Spinal cord (tissue), 10 donors: ENCODE results near the gene MSANTD2. TPM values are rescaled to one million over a fixed set of nuclear protein-coding genes. Genes with fewer than 3 reads are reported as not detected.

ENCODE experiments used
- DNase-seq, 6 donors: peaks; one replicate each; pipeline versions ENCODE4 v3.0.0 to v3.0.0-alpha.2; 2013 to 2015; ENCODE audit warnings: low spot score in 6 of 6, low read depth in 4 of 6
- H3K27ac ChIP-seq: one replicate; pipeline ENCODE4 v1.5.1; 2013; ENCODE audit warnings: low read depth, low read length, control low read depth
- H3K27me3 ChIP-seq: one replicate; pipeline ENCODE4 v1.6.1; 2013; ENCODE audit warnings: low read length; ENCODE audit not compliant: control insufficient read depth, insufficient read depth
- H3K36me3 ChIP-seq: one replicate; pipeline ENCODE4 v1.6.1; 2013; ENCODE audit warnings: low read length; ENCODE audit not compliant: control insufficient read depth, insufficient read depth
- H3K4me1 ChIP-seq: one replicate; pipeline ENCODE4 v1.6.1; 2013; ENCODE audit warnings: low read length; ENCODE audit not compliant: control insufficient read depth, insufficient read depth
- H3K4me3 ChIP-seq: one replicate; pipeline ENCODE4 v1.5.1; 2013; ENCODE audit warnings: low read depth, low read length, control low read depth
- H3K9me3 ChIP-seq: one replicate; pipeline ENCODE4 v1.6.1; 2013; ENCODE audit warnings: low read length; ENCODE audit not compliant: control insufficient read depth, insufficient read depth
- WGBS: methylation state at CpG from one replicate; pipeline ENCODE4 v1.1.5; 2013; ENCODE audit warnings: missing lambda C conversion rate; ENCODE audit not compliant: insufficient coverage; 5-methylcytosine and 5-hydroxymethylcytosine counted together
- polyA plus RNA-seq, 2 donors: library from polyadenylated mRNA; unstranded; fragments of 120-200 nt; gene quantifications; one replicate each; pipeline ENCODE4 v1.2.1, GENCODE V29; 2013; ENCODE audit not compliant: insufficient read length in 2 of 2
- total RNA-seq, 2 donors: library from RNA; depleted of rRNA in 1 of 2; stranded (reverse); fragments of 120-200 nt in 1 of 2; fragments of >200 nt in 1 of 2; gene quantifications; one replicate each; pipeline versions ENCODE4 v1.2.3 to v1.2.4, GENCODE V29; 2013 to 2014
- donor health status: healthy.

MSANTD2 gene
- total and polyA plus RNA-seq, 4 donors, result 17.8 to 28.4 (median 22.6) TPM

DNA sequence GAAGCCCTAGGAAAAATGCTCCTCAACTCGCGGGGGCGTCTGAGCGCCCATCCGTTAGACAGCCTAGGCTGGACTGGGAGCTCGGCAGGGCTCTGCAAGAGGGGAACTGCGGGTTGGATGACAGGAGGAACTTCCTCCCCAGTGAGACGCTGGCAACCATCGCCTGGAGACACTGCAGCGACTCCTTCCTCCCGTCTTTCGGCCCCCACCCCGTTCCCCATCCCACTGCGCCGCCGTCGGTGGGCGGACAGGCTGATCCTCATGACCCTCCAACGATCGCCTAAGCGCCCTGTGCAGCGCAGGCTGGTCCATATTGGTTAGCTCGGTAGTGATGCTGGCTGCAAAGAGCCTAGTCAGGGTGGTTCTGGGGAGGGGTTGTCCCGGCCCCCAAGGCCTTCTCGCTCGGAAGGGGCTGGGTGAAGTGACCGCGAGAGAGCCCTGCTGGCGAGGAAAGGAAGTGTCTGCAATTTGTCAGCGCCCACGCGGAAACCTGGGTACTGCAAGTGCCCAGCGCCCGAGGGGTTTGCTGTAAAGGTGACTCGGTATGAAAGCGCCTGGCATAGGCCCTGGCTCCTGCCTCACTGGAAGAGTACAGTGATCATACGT is 59.8 kb downstream of the MSANTD2 start:
- H3K27me3 ChIP-seq, result peaks cover 54% of the 10 kb centered on the region
- no peaks in the 10 kb centered on the region for H3K36me3 ChIP-seq
- peaks cover 34% of the 10 kb centered on the region for H3K4me1 ChIP-seq
- peak overlapping the region; percentile 54 for H3K4me3 ChIP-seq
- H3K27ac ChIP-seq, result no peak overlapping the region
- peak in 2 of 6 donors; percentile 25 to 28 for DNase-seq
- no peaks in the 10 kb centered on the region for H3K9me3 ChIP-seq
- under 1% methylated on average over 35 of the region's 37 CpGs for WGBS

GRCh38 chr11:124739479-124740276 is 60.5 kb downstream of the MSANTD2 start, which contains the start of gene NRGN:
TSS of gene NRGN (plus strand) at chr11:124739942. CDS start at chr11:124740085, 143 bp downstream.
- Histone ChIP-seq H3K27ac (no peak within 1 kb of the TSS), H3K4me1 (peaks cover 30% of the 10 kb centered on the region), H3K27me3 (peaks cover 47% of the 10 kb centered on the region), H3K36me3 (no peaks in the 10 kb centered on the region), H3K4me3 (peak within 1 kb of the TSS; percentile 54), H3K9me3 (no peaks in the 10 kb centered on the region)
- DNase-seq, result peak; percentile 69 to 96 (median 84)
- WGBS, result under 1% methylated on average over 47 of the region's 59 CpGs

- Histone ChIP-seq H3K27me3 (peaks cover 39% of the 10 kb centered on the region), H3K4me3 (peak overlapping the region; percentile 54), H3K27ac (no peak overlapping the region), H3K9me3 (no peaks in the 10 kb centered on the region), H3K4me1 (peaks cover 30% of the 10 kb centered on the region), H3K36me3 (no peaks in the 10 kb centered on the region)
- no peak for DNase-seq
- WGBS, result 32% methylated on average over 18 of the region's 21 CpGs
Measured at GRCh38 chr11:124738713-124739478, 61.3 kb downstream of the MSANTD2 start.

- no peak overlapping the region for H3K4me3 ChIP-seq
- no peaks in the 10 kb centered on the region for H3K9me3 ChIP-seq
- H3K4me1 ChIP-seq, result peaks cover 30% of the 10 kb centered on the region
- H3K27me3 ChIP-seq, result peaks cover 29% of the 10 kb centered on the region
- 33% methylated on average over 3 of the region's 7 CpGs for WGBS
- peak in 2 of 6 donors; percentile 63 to 68 for DNase-seq
- no peaks in the 10 kb centered on the region for H3K36me3 ChIP-seq
- H3K27ac ChIP-seq, result no peak overlapping the region
Measured at GRCh38 chr11:124737638-124738305, 62.4 kb downstream of the MSANTD2 start.

DNA sequence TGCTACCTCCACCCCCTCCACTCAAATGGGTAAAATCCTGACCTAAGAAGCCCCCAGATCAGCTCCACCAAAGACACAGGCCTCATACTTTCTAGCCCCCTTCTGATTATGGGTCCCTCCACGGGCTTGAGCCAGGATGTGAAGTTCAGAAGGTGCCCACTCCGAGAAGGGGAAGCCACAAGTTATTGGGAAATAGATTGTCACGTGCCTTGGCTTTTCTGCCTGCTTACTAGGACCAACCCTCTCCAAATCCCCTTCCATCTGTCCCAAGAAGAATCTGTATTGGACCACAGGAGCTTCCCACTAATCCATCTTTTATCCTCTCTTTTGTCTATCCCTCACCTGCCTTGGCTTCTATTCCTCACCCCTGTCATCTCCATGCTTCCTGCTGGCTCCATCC is 63.5 kb downstream of the MSANTD2 start:
- no peaks in the 10 kb centered on the region for H3K36me3 ChIP-seq
- H3K4me1 ChIP-seq, result peaks cover 30% of the 10 kb centered on the region
- no peak for DNase-seq
- no peaks in the 10 kb centered on the region for H3K9me3 ChIP-seq
- WGBS, result 87% methylated on average over 3 of the region's 3 CpGs
- no peak overlapping the region for H3K27ac ChIP-seq
- H3K27me3 ChIP-seq, result peaks cover 19% of the 10 kb centered on the region
- no peak overlapping the region for H3K4me3 ChIP-seq

GRCh38 chr11:124732230-124732629 is 68.0 kb downstream of the MSANTD2 start:
- Histone ChIP-seq H3K9me3 (no peaks in the 10 kb centered on the region), H3K27me3 (peaks cover 2% of the 10 kb centered on the region), H3K36me3 (no peaks in the 10 kb centered on the region), H3K4me3 (no peak overlapping the region), H3K4me1 (no peaks in the 10 kb centered on the region), H3K27ac (no peak overlapping the region)
- WGBS, result 88% methylated on average over 4 of the region's 4 CpGs
- no peak for DNase-seq

DNA sequence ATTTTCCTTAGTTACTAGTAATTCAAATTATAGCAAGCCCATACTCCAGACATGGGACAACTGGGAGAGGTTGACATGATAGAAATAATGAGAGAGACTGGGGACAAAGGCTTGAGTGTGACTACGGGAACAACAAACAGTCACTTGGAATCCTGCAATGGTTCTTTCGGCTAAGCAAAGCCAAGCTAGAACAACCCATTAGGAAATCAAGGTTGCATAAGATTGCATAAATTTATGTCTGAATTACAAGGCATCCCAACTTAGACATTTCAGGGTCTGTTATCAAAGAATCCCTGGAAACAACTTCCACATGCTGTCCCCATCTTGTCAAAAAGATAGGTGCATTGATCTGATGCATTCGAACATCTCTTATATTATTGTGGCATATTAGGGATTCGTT is 70.6 kb downstream of the MSANTD2 start:
- peaks cover 8% of the 10 kb centered on the region for H3K4me1 ChIP-seq
- peaks cover 10% of the 10 kb centered on the region for H3K27me3 ChIP-seq
- no peak overlapping the region for H3K4me3 ChIP-seq
- WGBS, result 100% methylated on average over 1 of the region's 4 CpGs
- H3K27ac ChIP-seq, result no peak overlapping the region
- H3K9me3 ChIP-seq, result no peaks in the 10 kb centered on the region
- no peaks in the 10 kb centered on the region for H3K36me3 ChIP-seq
- no peak for DNase-seq

GRCh38 chr11:124728134-124728533 is 72.1 kb downstream of the MSANTD2 start:
- H3K27ac ChIP-seq, result no peak overlapping the region
- no peak overlapping the region for H3K4me3 ChIP-seq
- peaks cover 13% of the 10 kb centered on the region for H3K27me3 ChIP-seq
- peak in 1 of 6 donors; percentile 16 for DNase-seq
- peaks cover 8% of the 10 kb centered on the region for H3K4me1 ChIP-seq
- no peaks in the 10 kb centered on the region for H3K36me3 ChIP-seq
- whole genome bisulfite sequencing, result no CpG with 5 or more reads among the region's 2 CpGs
- H3K9me3 ChIP-seq, result no peaks in the 10 kb centered on the region

DNA sequence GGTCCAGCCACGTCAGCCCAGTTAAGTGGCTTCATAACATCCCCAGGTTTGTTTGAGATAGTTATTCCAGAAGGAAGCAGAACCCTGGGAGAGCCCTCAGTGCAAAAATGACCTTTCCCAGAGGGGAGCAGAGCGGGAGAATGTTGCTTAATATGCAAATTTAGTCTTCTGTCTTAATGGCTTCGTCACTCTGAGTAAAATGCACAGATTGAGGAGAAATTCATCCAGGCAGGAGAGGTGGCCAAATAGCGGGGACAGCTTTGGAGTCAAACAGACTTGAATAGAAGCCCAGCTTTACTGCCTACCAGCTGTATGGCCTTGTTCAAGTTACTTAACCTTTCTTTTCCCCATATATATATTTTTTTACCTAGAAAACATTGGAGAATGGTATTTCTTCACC is 72.7 kb downstream of the MSANTD2 start:
- WGBS, result 55% methylated on average over 3 of the region's 4 CpGs
- no peak overlapping the region for H3K4me3 ChIP-seq
- H3K36me3 ChIP-seq, result no peaks in the 10 kb centered on the region
- DNase-seq, result peak in 2 of 6 donors; percentile 12 to 56
- no peaks in the 10 kb centered on the region for H3K9me3 ChIP-seq
- H3K27me3 ChIP-seq, result peaks cover 17% of the 10 kb centered on the region
- peaks cover 8% of the 10 kb centered on the region for H3K4me1 ChIP-seq
- H3K27ac ChIP-seq, result no peak overlapping the region
